Astrocyte of the cerebellum (primary cell): ENCODE measurements around the gene INHBB.

Experiments used
- DNase-seq: peaks from one replicate; pipeline ENCODE4 v3.0.0-alpha.2; 2011; ENCODE audit warnings: low read depth
- H3K4me3 ChIP-seq: 2 replicates; pipeline ENCODE4 v1.5.1; 2011; ENCODE audit warnings: mild to moderate bottlenecking, low read depth, low read length, moderate library complexity
- CTCF ChIP-seq: IDR thresholded peaks from 2 replicates; pipeline ENCODE4 v1.5.1; 2012; ENCODE audit warnings: low read length, low read depth, moderate library complexity, mild to moderate bottlenecking; ENCODE audit errors: missing control alignments
- in situ Hi-C: cut with HindIII; loops from 2 replicates; pipeline ENCODE4 v1.10.0; 2017; ENCODE audit warnings: low sequenced_read_pairs

Gene INHBB

GRCh38 chr2:120302301-120302700, 43.6 kb upstream of the INHBB start:
- TF ChIP-seq CTCF, result no peak
- in situ Hi-C loops, result no loop called here
- no peak overlapping the region for H3K4me3 ChIP-seq
- no peak for DNase-seq

- H3K4me3 ChIP-seq, result no peak overlapping the region
- DNase-seq, result no peak
- no peak for TF ChIP-seq CTCF
- in situ Hi-C loops, result no loop called here
Observed at GRCh38 chr2:120303177-120303576, 42.8 kb upstream of the INHBB start.

- DNase-seq, result no peak
- TF ChIP-seq CTCF, result peak; percentile 41
- in situ Hi-C loops, result no loop called here
- no peak overlapping the region for H3K4me3 ChIP-seq
Observed at GRCh38 chr2:120305296-120305695, 40.6 kb upstream of the INHBB start.

GRCh38 chr2:120305937-120306490, 39.9 kb upstream of the INHBB start:
- DNase-seq, result no peak
- no peak overlapping the region for H3K4me3 ChIP-seq
- in situ Hi-C loops, result no loop called here
- no peak for TF ChIP-seq CTCF

GRCh38 chr2:120307482-120307881, 38.5 kb upstream of the INHBB start:
- in situ Hi-C loops, result no loop called here
- no peak for DNase-seq
- no peak for TF ChIP-seq CTCF
- H3K4me3 ChIP-seq, result no peak overlapping the region

- no peak for TF ChIP-seq CTCF
- in situ Hi-C loops, result no loop called here
- no peak overlapping the region for H3K4me3 ChIP-seq
- no peak for DNase-seq
Observed at GRCh38 chr2:120308038-120308910, 37.7 kb upstream of the INHBB start.
